ENCODE results near the gene RNF34. TPM values are rescaled to one million over a fixed set of nuclear protein-coding genes. Genes with fewer than 3 reads are reported as not detected.
A peak's percentile ranks its signal among the peaks of the same experiment; 100 is the strongest.
"Not testable (repeated sequence)": the region's sequence is repeated elsewhere in the genome, so short reads cannot be mapped to it uniquely, and the experiment has no call there.

Gene RNF34, protein sequence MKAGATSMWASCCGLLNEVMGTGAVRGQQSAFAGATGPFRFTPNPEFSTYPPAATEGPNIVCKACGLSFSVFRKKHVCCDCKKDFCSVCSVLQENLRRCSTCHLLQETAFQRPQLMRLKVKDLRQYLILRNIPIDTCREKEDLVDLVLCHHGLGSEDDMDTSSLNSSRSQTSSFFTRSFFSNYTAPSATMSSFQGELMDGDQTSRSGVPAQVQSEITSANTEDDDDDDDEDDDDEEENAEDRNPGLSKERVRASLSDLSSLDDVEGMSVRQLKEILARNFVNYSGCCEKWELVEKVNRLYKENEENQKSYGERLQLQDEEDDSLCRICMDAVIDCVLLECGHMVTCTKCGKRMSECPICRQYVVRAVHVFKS
- 39.2 TPM for total RNA-seq (ENCODE audit: insufficient read depth, low replicate concordance)

DNA sequence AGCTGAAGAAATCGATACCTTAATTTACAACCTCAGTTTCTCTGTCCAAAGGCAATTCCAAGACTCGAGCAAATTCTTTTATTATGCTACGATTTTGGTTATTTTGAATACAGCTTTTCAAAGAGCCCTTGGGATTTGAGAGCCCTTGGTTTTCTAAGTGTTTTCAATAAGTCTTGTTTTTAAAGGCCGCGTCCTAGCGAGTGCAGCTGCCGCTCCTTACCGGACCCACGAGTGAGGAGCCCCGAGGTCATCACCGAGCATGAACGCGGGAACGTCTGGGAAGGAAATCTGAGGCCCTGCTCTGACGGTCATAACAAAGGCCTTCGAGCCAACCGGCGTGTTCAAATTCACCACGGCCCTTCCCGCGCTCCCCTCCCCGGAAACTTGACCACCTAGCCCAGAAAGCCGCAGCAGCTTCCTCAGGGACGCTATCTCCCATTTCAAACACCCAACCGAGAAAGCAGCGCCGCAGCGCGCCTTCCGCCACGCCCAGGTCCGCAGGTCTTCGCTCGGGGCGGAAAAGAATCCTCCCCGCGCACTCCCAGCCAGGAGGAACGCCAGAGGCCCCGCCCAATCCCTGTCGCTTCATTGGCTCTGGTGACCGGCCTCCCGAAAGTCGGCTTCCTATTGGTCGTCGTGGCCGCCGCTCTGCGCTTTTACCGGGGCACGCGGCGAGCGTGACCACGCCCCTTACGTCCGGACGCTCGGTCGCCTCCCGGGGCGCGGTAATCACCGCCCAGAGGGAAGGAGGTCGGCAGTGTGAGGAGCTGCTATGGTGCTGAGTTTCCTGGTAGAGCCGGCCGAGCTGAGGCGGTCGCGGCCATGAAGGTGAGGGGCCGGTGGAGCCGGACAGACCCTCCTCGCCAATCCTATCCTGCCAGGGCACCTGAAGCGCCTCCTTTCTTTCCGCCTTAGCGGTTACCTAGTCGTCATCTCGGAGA, at the start of gene RNF34:
Gene RNF34, plus strand, starts transcription at position 728 of the 941 bp plus-strand sequence. Its CDS starts 95 bp downstream, at position 823.
- DNase-seq (ENCODE audit: low spot score): peak; percentile 99

DNA sequence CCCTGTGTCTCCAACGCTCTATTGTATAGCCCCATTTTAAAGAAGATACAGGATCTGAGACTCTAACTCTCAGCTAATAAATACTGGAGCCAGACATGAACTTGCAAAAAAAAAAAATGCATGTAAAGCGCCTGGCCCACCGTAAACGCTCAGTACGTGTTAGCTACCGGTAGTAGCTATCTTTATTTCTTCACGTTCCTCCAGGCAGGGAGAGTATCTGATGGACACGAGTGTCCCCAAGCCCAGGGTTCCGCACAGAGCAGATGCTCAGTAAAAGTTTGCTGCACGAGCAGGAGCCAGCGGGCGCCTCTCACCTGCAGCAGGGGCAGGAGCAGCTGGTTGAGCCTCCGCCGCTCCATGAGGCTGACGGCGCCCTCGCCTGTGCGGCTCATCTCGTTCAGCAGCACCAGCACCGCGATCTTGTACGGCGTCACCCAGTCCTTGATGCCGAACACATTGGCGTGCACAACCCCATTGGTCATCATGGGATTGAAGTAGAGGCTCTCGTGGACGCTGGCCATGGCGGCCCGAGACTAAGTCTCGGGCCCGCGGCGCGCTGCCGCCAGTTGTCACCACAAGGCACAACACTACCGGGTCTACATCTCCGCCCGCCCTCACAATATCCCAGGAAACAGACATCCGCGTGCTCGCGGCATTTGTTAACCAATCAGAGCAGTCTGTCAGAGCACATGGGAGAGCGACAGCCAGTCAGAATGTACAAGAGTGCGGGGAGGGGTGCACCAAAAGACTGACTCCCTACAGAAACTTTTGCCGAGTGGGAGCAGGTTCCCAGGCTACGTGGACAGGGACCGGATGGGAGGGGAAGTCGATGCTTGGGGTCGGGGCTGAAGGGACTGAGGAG, 47.9 kb upstream of the RNF34 start, which contains the start of gene ANAPC5:
Gene ANAPC5, minus strand, starts transcription at position 592 of the 862 bp plus-strand sequence. Its CDS starts 71 bp downstream, at position 521.
- DNase-seq (ENCODE audit: low spot score): peak; percentile 99

DNA sequence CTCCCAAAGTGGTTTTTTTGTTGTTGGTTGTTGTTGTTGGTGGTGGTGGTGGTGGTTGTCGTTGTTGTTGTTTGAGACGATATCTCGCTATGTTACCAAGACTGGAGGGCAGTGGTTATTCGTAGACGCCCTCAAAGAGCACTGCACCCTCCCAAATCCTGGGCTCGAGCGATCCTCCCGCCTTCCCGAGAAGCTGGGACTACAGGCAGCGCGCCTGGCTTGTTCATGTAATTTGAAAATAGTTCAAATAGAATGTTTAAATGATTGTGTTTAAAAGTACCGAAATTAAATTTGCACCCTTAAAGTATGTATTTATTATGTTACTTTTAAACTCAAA, 47.3 kb upstream of the RNF34 start:
- no peak for DNase-seq (ENCODE audit: low spot score)

DNA sequence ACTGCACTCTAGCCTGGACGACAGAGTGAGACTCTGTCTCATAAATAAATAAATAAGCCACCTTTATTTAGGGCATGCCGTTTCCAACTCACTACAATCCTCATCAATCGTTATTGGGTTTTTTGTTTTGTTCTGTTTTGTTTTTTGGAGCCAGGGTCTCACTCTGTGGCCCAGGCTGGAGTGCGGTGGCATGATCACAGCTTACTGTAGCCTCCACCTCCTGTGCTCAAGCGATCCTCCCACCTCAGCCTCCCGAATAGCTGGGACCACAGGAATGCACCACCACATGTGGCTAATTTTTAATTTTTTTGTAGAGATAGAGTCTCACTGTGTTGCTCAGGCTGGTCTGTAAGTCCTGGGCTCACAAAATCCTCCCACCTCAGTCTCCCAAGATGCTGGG, 44.1 kb upstream of the RNF34 start:
- no peak for DNase-seq (ENCODE audit: low spot score)

DNA sequence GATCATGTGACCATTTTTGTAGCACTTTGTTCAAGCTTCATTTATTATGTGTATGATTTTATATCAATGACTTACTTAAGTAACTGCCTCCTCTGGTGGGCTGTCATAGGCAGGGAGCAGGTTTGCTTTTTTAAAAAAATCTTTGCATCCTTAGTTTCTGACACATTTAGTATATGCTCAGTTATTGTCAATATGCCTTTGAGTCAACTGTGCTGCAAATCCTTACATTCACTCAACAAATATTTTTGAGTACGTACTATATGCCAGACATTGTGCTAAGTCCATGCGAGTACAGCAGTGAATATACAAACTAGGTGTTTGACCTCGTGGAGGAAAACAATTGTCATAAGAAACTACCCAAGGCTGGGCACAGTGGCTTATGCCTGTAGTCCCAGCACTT, 43.3 kb upstream of the RNF34 start:
- no peak for DNase-seq (ENCODE audit: low spot score)

DNA sequence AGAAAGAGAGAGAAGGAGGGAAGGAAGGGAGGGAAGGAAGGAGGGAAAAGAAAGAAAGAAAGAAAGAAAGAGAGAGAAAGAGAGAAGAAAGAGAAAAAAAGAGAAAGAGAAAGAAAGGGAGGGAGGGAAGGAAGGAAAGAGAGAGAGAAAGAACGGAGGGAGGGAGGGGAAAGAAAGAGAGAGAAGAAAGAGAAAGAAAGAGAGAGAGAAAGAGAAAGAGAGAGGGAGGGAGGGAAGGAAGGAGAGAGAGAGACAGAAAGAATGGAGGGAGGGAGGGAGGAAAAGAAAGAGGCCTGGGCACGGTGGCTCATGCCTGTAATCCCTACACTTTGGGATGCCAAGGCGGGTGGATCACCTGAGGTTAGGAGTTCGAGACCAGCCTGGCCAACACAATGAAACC, 42.6 kb upstream of the RNF34 start:
- no peak for DNase-seq (ENCODE audit: low spot score)

DNA sequence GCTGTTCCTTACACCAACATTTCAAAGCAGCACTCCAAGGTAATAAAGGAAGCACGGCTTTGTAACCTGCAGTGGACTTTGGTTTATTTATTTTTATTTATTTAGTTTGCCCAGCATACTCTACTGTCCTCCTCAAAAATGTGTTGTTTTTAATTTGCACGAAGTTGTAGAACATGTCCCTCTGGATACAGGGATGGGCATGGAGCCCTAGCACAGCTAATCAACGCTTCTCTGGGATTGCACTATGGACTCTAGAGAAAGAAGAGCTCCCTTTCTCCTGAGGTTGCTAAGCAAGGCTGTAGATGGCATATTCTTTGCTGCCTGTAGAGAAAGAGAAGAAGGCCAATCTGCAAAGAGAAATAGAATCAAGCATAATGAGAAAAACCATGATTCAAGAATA, 41.8 kb upstream of the RNF34 start:
- DNase-seq (ENCODE audit: low spot score): no peak

DNA sequence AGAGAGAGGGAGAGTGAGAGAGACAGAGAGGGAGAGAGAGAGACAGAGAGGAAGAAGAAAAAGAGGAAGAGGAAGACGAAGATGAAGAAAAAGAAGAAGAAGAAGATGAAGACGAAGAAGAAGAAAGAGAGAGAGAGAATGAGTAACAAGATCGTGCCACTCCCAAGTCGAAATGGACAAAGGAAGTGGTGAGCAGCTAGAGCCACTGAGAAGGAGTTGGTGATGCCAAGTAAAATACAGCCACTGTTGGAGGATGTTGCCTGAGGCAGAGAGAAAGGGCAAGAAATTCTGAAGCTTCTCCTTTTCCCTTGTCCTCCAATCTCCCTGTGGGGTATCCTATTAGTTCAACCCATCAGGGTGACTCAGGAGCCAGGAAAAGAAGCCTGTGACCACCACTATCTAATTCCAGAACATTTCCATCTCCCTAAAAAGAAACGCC, 35.2 kb upstream of the RNF34 start:
- no peak for DNase-seq (ENCODE audit: low spot score)

DNA sequence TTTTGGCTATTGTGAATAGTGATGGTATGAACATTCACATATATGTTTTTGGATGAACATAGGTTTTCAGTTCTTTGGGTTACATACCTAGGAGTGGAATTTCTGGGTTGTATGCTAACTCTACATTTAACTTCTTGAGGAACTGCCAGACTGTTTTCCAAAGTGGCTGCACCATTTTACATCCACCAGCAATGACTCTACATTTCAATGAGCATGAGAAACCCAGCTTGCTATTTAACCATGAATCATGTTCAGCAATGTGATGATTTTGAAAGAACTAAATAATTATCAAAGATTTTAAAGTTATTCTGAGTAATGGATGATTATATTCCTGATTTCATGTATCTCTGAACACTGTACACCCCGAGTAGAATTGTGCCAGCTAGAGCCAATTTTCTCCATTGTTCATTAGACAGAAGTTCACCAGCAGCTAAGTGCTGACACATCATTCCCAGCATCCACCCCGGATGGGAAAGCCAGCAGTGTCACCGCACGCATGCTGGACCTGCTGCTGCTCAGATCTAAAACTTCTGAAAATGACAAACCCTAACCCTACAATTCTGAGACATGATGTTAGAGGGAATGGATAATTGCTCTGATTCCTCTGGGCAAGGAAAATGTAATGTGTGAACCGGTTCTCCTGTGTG, 34.4 kb upstream of the RNF34 start:
- no peak for DNase-seq (ENCODE audit: low spot score)

DNA sequence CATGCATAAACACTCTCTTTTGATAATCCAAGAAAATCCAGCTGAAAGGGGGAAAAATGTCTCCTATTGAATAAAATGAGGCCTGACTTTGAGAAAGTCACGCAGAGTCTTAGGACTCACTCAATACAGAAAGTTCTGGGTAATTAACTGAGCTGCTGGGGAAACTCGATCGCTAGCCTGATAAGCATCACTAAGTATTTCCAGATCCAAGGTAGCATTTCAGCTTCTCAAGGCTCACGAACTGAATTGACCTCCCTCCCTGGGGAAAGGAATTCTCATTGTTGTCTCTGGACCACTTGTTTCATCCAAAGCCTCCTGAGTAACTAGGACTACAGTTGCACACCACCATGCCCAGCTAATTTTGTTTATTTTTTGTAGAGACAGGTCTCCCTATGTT, 33.9 kb upstream of the RNF34 start:
- DNase-seq (ENCODE audit: low spot score): no peak

DNA sequence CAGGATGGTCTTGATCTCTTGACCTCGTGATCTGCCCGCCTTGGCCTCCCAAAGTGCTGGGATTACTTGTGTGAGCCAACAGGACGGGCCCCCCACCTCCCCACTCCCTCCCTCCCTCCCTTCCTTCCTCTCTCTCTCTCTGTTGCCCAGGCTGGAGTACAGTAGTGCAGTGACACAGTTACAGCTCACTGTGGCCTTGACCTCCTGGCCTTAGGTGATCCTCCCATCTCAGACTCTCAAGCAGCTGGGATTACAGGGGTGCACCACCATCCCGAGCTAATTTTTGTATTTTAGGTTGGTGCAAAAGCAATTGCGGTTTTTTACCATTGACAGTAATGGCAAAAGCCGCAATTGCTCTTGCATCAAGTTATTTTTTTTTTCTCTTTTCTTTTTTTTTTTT, 28.5 kb upstream of the RNF34 start:
- no peak for DNase-seq (ENCODE audit: low spot score)

DNA sequence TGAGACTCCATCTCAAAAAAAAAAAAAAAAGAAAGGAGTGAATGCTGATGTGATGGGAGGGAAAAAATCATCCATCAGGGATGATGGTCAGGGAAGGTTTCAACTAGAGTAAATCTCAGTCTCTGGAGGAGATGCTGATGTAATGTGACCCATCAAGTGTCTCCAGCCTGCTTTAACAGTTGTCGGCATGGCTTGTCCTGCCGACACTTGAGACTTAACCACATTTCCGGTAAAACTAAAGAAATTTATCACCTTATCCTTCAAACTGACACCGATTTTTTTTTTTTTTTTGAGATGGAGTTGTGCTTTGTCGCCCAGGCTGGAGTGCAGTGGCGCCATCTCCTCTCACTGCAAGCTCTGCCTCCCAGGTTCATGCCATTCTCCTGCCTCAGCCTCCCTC, 26.2 kb upstream of the RNF34 start:
- no peak for DNase-seq (ENCODE audit: low spot score)

DNA sequence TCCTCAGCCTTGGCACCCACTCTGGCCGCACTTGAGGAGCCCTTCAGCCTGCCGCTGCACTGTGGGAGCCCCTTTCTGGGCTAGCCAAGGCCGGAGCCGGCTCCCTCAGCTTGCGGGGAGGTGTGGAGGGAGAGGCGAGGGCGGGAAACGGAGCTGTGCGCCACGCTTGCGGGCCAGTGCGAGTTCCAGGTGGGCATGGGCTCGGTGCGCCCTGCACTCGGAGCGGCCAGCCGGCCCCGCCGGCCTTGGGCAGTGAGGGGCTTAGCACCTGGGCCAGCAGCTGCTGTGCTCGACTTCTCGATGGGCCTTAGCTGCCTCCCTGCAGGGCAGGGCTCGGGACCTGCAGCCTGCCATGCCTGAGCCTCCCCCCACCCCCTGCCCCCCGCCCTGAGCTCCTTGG, 25.6 kb upstream of the RNF34 start:
- not testable (repeated sequence) for DNase-seq (ENCODE audit: low spot score)

DNA sequence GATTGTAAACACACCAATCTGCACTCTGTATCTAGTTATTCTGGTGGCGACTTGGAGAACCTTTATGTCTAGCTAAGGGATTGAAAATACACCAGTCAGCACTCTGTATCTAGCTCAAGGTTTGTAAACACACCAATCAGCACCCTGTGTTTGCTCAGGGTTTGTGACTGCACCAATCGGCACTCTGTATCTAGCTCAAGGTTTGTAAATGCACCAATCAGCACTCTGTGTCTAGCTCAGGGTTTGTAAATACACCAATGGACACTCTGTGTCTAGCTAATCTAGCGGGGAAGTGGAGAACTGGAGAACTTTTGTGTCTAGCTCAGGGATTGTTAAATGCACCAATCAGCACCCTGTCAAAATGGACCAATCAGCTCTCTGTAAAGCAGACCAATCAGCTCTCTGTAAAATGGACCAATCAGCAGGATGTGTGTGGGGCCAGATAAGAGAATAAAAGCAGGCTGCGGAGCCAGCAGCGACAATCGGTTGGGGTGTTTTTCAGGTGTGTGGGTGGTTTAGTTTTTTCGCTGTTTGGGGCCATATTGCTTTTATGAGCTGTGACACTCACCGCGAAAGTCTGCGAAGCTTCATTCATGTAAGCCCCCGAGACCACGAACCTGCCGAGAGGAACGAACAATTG, 24.9 kb upstream of the RNF34 start:
- DNase-seq (ENCODE audit: low spot score): not testable (repeated sequence)

DNA sequence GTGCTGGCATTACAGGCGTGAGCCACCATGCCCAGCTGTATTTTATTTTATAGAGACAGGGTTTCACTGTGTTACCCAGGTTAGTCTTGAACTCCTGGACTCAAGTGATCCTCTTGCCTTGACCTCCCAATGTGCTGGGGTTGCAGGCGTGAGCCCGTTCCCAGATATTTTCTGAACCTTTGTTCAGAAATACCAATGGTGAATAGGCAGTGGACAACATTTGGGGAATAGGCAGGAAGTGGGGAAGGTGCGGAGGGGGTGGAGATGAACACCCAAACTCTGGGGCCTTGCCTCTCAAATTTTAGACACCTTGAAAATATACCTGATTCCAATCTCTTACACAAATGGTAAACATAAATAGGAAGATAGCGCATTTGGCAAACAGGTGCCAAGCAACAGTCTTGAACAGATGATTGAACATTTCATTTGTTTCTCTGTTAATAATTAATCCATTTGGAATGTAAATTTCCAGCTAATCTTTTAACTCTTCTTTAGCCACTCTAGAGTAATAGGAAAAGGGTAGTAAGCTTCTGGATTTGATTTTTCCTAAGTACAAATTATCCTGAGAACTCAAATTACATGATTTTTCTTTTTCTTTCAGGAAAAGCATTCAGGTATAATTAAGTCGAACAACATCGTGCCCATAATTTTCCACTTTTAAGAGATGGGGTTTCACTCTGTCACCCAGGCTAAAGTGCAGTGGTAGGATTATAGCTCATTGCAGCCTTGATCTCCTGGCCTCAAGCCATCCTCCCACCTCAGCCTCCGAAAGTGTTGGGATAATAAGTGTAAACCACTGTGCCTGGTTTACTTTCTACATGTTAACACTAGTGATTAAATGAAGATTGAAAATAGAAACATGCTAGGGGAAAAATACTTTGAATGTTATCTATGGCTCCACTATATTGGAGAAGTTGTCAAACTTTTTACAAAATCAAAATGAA, 22.9 kb upstream of the RNF34 start:
- no peak for DNase-seq (ENCODE audit: low spot score)

DNA sequence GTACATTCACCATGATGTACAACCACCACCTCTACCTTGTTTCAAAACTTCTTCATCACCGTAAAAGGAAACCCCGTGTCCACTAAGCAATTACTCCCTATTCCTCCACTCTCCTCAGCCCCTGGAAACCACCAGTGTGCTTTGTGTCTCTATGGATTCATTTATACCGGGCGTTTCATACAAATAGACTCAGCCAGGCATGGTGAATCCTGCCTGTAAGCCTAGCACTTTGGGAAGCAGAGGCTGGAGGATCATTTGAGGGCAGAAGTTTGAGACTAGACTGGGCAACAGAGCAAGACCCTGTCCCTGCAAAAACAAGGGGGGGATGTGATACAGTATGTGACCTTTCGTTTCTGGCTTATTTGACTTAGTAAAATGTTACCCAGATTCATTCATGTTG, 21.2 kb upstream of the RNF34 start:
- no peak for DNase-seq (ENCODE audit: low spot score)

DNA sequence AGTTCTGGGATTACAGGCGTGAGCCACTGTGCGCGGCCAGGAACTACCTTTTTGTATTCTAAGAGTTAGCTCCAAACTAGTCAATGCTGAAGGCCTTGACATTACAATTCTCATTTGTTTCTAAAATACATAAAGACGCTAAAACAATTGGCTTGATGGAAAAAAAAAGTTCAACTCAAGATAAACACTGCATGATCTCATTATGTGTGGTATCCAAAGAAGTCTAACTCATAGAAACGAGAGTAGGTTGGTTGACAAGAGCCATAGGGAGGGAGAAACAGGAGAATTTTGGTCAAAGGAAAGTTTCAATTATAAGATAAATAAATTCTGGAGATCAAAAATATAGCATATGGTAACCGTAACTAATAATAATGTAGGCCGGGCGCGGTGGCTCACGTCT, 20.0 kb upstream of the RNF34 start:
- no peak for DNase-seq (ENCODE audit: low spot score)

DNA sequence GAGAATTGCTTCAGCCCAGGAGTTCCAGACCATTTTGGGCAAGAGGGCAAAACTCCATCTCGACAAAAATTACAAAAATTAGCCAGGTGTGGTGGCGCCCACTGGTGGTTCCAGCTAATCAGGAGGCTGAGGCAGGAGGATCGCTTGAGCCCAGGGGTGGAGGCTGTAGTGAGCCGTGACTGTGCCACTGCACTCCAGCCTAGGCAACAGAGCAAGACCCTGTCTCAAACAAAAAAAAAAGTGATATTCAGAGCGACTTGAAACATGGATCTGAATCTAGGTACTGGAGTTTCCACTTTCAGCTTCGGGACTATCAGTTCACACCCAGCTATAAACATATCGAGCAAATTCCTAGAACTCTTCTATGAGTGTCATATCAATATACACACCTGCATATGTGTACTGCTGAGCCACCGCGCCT, 16.3 kb upstream of the RNF34 start:
- no peak for DNase-seq (ENCODE audit: low spot score)

DNA sequence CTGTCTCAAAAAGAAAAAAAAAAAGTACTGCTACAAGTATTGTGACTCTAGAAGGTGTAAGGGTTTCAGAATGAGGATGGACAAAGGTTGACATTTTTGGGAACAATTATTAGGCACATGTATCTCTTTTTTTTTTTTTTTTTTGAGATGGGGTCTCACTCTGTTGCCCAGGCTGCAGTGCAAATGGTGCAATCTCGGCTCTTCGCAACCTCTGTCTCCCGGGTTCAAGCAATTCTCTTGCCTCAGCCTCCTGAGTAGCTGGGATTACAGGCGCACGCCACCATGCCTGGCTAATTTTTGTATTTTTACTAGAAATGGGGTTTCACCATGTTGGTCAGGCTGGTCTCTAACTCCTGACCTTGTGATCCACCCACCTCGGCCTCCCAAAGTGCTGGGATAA, 15.0 kb upstream of the RNF34 start:
- not testable (repeated sequence) for DNase-seq (ENCODE audit: low spot score)
